Calu3 (cell line): ENCODE results near the gene ARMC5. TPM values are rescaled to one million over a fixed set of nuclear protein-coding genes. Genes with fewer than 3 reads are reported as not detected.

ENCODE experiments used
- BruUV-seq: library from RNA; stranded (reverse); fragments of 400-500 nt; replicated peaks from 2 replicates; lab custom pipeline; 2021; lab: Mats Ljungman, UMichigan
- CTCF ChIA-PET: fragments of 300-600 bp; sonication (Branson Sonifier 250); formaldehyde crosslinking; loops from one replicate; lab custom pipeline; 2022; ENCODE audit warnings: antibody characterized with exemption; lab: Charles Lee
- DNase-seq: peaks from one replicate; pipeline ENCODE4 v3.0.0; 2022
- H3K27ac Mint-ChIP-seq: one replicate; pipeline ENCODE4 v1.8.0; 2022; ENCODE audit warnings: mixed read lengths; ENCODE audit not compliant: unreplicated experiment
- H3K27me3 Mint-ChIP-seq: one replicate; pipeline ENCODE4 v1.8.0; 2022; ENCODE audit warnings: mixed read lengths; ENCODE audit not compliant: unreplicated experiment
- H3K36me3 Mint-ChIP-seq: one replicate; pipeline ENCODE4 v1.8.0; 2022; ENCODE audit warnings: mild to moderate bottlenecking, moderate library complexity, mixed read lengths; ENCODE audit not compliant: insufficient read depth, unreplicated experiment
- H3K4me1 Mint-ChIP-seq: one replicate; pipeline ENCODE4 v1.8.0; 2022; ENCODE audit warnings: mild to moderate bottlenecking, low read depth, mixed read lengths; ENCODE audit not compliant: unreplicated experiment
- H3K4me3 Mint-ChIP-seq: one replicate; pipeline ENCODE4 v1.8.0; 2022; ENCODE audit warnings: mild to moderate bottlenecking, low read depth, moderate library complexity, mixed read lengths; ENCODE audit not compliant: unreplicated experiment
- H3K9me3 Mint-ChIP-seq: one replicate; pipeline ENCODE4 v1.8.0; 2022; ENCODE audit warnings: low read depth, mixed read lengths; ENCODE audit not compliant: unreplicated experiment
- CTCF ChIP-seq: fragments of 200-600 bp; IDR thresholded peaks from one replicate; pipeline ENCODE4 v1.8.0; 2022; ENCODE audit warnings: antibody characterized with exemption; ENCODE audit not compliant: unreplicated experiment
- intact Hi-C: fragments of 100-400 bp; cut with micrococcal nuclease; formaldehyde crosslinking; loops from one replicate; pipeline ENCODE4 v1.10.0; 2022; ENCODE audit not compliant: unreplicated experiment
- total RNA-seq: library from RNA; stranded (reverse); gene quantifications from 2 replicates; pipeline ENCODE4 v1.2.3, GENCODE V29; 2022

The ARMC5 gene
- total RNA-seq, 1 experiment from 2014 or later: 13.6 TPM

- no TSS peak for BruUV-seq
- no peak overlapping the region for H3K27ac Mint-ChIP-seq
- no peaks in the 10 kb centered on the region for H3K9me3 Mint-ChIP-seq
- CTCF ChIA-PET: interaction anchor here (0.6 kb wide), 1 partner anchor 15 kb away, joined by 6 read pairs; no protein-coding TSS in a partner anchor
- DNase-seq: no peak
- intact Hi-C loops: loop anchor here (2.0 kb wide), 1 partner anchor 15 kb away; no protein-coding TSS in a partner anchor
- H3K27me3 Mint-ChIP-seq: no peaks in the 10 kb centered on the region
- H3K4me1 Mint-ChIP-seq: peaks cover 18% of the 10 kb centered on the region
- H3K4me3 Mint-ChIP-seq: no peak overlapping the region
- peaks cover 48% of the 10 kb centered on the region for H3K36me3 Mint-ChIP-seq
- no peak for TF ChIP-seq CTCF
Observed at GRCh38 chr16:31461921-31462804, 2.9 kb downstream of the ARMC5 start.

- Mint-ChIP-seq H3K4me1 (peaks cover 18% of the 10 kb centered on the region), H3K36me3 (peaks cover 29% of the 10 kb centered on the region), H3K27ac (no peak overlapping the region), H3K4me3 (no peak overlapping the region), H3K27me3 (no peaks in the 10 kb centered on the region), H3K9me3 (no peaks in the 10 kb centered on the region)
- DNase-seq: no peak
- CTCF ChIA-PET: no interaction called here
- TF ChIP-seq CTCF: no peak
- no TSS peak for BruUV-seq
- intact Hi-C loops: no loop called here
Observed at GRCh38 chr16:31464348-31464769, 5.1 kb downstream of the ARMC5 start.

- H3K4me1 Mint-ChIP-seq: peaks cover 17% of the 10 kb centered on the region
- TF ChIP-seq CTCF: no peak
- no peak for DNase-seq
- peaks cover 24% of the 10 kb centered on the region for H3K36me3 Mint-ChIP-seq
- no peak overlapping the region for H3K27ac Mint-ChIP-seq
- no peaks in the 10 kb centered on the region for H3K9me3 Mint-ChIP-seq
- no TSS peak for BruUV-seq
- H3K4me3 Mint-ChIP-seq: no peak overlapping the region
- H3K27me3 Mint-ChIP-seq: no peaks in the 10 kb centered on the region
- intact Hi-C loops: no loop called here
- CTCF ChIA-PET: no interaction called here
Observed at GRCh38 chr16:31464781-31465260, 5.5 kb downstream of the ARMC5 start.

- CTCF ChIA-PET: interaction anchor here (0.7 kb wide), 1 partner anchor 178 kb away, joined by 3 read pairs; no protein-coding TSS in a partner anchor
- Mint-ChIP-seq H3K4me1 (peaks cover 6% of the 10 kb centered on the region), H3K9me3 (no peaks in the 10 kb centered on the region), H3K36me3 (peaks cover 19% of the 10 kb centered on the region), H3K4me3 (no peak overlapping the region), H3K27ac (no peak overlapping the region), H3K27me3 (no peaks in the 10 kb centered on the region)
- TF ChIP-seq CTCF: no peak
- intact Hi-C loops: no loop called here
- no TSS peak for BruUV-seq
- DNase-seq: no peak
Observed at GRCh38 chr16:31465788-31466370, 6.6 kb downstream of the ARMC5 start.
